SH-SY5Y (cell line): ENCODE measurements around the gene GPC5.

Experiments
- GATA2 ChIP-seq: IDR thresholded peaks from 2 replicates; pipeline ENCODE4 v1.6.1; 2011; ENCODE audit warnings: mild to moderate bottlenecking, low read depth, low read length
- GATA3 ChIP-seq: IDR thresholded peaks from 2 replicates; pipeline ENCODE4 v1.6.1; 2011; ENCODE audit warnings: low read depth, mild to moderate bottlenecking, low read length, moderate library complexity

- TF ChIP-seq GATA3 (no peak), GATA2 (no peak)
Measured at GRCh38 chr13:91351123-91351522, 47.3 kb upstream of the GPC5 start.
